Suppressor macrophage treated with lipopolysaccharide for 4 hours (primary cell): Measurements from ENCODE around the gene GALC.
A peak's percentile ranks its signal among the peaks of the same experiment; 100 is the strongest.

Source experiments
- DNase-seq: peaks from one replicate; pipeline ENCODE4 v3.0.0-alpha.2; 2020

The GALC gene

DNA sequence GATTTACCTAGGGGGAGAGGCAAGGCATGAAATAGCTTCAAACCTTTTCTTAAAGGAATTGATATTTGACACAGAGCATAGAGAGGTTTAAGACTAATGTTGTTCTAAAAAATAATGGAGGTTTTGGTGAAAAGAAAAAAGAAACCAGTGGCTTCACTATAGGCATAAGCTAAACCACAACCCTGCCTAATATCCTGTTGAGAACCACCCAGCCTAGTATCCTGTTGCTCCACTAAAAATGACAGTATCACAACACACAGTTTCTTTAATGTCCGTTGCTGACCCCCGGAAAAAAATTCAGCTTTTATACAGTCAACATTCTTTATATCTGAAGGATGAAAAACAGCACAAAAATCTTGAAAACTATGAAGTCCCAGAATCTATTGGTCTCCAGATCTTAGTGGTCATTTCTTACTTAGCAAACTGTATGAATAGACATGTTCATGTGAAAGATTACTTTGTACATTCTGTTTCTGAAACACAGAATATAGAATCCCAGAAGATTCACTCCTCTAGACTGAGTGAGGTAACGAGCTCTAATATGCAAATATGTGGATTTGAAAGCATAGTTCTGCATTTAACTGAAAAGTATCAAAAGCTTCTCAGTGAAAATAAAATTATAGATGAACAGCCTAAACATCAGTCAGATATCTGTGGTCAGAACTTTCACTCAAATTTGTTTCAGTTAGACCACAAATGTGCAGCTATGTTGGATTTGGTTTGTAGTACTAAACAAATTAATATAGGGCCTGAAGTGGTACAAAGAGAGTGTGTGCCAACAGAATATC lies 40.5 kb downstream of the GALC start:
- DNase-seq, result no peak

DNA sequence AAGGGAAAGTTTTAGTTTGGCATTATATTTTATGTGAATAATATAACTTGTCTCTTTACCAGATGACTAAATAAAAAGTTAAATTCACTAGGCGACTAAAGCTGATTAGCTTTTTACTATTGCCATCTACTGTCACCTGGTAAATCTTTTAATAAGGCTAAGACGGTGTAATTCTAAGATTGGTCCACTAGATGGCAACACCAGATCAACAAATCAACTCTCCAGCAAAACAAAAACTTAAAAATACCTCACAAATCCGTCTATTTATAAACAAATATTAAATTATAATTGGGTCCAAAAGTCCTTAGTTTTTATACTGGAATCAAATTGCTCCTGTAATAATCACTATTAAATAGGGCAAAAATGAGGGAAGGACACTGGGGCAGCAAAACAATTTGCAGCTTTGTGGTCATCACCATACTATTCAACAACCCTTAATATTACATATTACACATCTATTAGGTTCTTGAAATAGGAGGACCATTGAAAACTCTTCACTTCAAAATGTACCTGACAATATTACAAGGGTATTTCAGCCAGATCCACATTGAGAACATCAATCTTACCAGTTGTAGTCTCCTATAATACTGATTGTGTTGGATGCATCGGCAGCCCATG lies 47.9 kb downstream of the GALC start:
- DNase-seq, result peak; percentile 68

DNA sequence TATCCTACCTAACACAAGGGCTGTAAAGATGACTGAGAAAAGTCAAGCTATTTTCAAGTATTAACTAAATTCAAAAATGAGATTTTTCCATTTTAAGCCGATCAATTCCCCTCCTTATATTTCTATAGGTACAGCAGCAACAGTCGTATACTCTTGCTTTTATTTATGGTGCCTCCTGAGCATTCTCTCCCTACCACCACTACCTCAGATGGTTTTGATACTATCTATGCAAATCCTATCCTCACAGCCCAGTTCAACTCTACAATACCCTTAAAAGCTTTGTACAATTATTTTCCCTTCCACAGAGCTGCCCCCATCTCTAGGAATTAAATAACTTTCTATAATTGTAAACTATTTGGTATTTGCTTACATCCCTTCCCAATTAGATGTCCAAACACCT lies 52.1 kb downstream of the GALC start:
- no peak for DNase-seq

DNA sequence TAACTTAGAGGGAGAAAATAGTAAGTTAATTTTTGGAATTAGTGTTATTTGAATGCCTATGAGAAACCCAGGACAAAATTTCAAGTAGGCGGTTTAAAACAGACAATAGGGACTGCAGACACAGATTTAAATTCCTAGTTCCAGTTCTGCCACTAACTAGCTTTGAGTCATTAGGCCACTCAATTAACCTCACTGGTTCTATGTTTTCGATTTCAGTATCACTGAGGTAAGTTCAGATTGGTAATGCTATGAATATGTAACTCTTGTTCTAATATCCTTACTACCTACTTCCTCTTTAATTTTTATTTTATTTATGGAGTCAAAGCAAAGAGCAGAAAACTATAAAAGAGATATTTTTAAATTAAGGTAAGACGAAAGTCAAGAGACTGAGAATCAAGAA lies 52.6 kb downstream of the GALC start:
- no peak for DNase-seq

DNA sequence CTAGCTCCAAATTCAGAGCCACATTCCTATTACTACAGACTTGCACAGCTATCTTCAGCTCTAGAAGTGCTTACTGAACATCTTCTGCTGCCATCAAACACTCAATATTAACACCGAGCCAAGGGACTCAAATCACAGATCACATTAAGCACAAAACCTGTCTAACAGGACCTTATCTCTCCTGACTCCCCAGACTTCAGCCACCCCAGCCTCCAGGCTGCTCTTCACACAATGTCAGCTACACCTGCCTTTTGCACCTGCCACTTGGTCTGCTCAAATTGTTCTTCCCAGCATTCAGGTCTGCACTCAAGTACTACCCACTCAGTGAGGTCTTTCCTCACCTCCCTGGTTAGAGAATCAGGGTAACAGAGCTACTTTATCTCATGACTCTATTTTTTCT lies 57.1 kb downstream of the GALC start:
- no peak for DNase-seq

DNA sequence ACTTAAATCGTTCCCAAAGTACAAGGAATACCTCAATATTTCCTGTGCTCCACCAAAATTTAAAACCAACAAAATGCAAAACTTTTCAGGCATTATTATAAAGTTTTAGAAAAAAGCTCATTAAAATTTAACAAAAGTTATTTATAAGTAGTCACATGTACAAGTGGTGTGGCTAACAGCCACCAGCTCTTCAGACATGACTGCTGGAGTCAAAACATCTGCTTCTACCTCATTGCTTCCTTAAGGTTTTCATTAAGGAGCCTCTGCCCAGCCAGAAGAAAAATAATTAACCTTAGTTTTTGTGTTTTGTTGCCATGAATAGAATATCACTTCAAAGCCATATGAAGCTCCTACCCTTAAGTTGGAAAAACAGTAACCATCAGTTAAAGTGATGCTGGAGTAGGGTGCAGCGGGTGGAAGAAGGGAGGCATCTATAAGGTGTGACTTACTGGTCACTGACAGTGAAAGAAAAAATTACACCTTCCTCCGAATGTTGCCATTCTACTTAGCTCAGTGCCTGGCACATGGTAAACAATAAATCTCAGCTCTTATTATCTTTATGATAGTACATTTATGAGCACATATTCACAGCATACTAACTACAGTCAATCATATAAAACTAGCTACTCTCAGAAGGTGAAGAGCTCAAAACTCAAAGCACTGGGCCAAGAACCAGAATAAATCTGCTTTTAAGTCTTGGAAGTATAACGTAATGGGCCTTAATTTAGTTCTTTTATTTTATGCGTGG lies 57.7 kb downstream of the GALC start:
- DNase-seq, result no peak

DNA sequence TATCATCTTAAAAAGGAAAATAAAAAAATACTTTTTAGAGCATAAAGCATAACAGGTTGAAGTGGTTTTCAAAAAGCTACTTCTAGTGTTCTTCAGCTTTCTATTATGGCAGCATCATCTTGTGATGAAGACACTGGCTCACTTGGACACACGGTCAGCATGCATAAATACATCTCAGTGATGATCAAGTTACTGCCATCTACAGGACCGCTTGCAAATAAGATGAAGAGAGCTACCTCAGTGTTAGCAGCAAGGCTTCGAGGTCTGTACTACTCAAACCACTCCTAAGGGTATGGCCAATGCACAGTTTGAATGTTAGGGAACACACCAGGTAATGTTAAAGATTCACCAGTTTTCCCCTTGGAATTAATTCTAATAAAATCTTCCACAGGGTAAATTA lies 58.8 kb downstream of the GALC start:
- no peak for DNase-seq

DNA sequence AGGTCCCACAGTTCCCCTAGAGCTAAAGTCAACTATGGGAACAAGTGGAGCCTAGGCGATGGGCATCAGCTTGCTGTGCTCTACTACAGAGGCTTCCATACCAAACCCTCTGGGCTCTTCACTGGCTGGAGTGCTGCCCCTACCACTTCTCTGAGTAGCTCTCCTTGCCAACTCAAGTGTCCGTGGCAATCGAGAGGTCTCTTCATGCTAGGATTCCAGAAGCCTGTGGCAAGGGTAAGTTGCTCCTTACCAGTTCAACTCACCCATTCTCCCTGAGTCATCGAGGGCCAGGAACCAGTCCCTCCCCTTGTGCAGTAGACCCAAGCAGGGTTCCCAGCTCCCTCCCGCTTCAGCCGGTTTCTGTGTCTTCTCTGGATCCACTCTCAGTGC lies 76.1 kb downstream of the GALC start:
- DNase-seq, result no peak

DNA sequence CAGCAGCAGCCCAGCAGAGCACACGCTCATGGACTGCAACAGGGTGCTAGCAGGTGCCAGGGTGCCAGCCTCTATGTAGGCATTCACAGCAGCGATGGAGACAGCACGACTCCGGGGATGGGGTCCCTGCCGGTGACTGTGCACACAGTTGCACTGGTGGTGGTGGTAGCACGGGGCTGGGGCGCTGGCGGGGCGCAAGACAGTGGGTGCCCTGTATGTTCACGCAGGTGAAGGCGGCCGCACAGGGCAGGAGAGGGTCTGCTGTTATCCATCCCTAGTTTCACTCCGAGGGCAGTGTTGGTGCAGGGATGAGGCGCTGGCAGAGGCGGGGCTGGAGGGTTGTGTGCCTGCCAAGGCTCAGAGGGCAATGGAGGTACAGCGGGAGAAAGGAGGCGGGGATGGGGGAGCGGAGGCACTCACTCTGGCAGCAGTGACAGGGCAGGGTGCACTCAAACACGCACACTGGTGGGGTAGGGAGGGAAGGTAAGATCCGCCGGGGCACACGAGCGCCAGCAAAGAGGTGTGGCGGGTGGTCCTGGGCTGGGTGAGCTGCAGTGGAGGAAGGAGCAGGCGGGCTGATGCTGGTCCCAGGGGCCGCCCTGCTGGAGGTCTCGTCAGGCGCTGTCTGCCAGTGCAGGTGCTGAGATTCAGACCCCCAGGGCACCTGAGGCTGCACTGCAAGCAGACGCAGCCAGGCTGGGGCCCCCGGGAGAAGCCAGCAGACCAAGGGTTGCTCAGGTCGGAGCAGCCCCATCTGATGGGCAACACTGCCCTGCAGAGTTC lies 76.7 kb downstream of the GALC start:
- DNase-seq, result no peak

DNA sequence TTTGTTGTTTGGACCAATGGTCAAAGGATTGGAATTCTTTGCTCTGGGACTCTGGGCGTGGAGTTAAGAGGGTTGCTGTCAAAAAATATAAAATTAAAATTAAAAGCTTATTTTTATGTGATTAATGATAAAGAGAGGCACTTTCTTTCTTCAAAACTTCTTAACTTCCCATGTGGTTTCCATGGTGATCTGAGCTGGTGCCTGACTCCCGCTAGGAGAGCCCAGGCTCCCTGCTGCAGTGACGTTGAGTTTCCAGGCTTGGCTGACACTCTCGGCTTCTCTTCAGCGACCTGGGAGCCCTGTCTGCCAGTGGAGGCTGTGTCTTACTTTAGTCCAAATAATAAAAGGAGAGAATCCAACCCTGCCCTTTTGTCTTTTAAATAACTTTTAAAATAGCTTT lies 84.4 kb downstream of the GALC start:
- no peak for DNase-seq

DNA sequence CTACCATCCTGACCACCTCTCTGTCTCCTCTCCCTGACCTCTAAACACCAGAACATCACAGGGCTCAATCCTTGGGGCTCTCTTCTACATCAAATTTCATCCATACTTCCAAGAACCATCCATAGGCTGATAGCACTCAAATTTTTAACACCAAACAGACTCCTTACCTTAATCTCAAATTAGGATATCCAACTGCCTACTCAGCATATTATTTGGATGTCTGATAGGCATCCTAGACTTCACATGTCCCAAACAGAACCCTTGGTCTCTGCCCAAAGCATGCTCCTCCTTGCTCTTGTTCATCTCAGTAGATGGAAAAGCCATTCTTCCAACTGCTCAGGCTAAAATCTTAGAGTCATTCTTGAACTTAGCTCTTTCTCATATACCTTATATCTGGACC lies 91.3 kb downstream of the GALC start:
- DNase-seq, result no peak

DNA sequence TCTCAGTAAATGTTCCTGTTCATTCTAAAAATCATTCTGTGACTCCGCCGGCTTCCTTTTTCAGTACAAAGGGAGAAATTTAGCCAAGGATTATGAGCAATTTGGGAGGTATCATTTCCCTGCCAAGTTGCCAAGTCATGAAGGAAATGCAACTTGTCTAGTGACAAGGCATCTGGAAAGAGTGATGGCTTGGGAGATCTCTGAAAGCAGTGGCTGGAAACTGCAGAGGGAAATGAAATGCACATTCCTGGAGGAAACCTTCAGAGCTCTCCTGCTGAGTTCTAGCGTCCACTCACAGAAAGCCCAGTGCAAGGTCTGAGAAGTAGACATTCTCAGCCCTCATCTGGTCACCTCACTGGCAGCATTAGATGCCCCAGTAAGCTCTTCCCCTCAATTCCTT lies 91.7 kb downstream of the GALC start:
- DNase-seq, result no peak

DNA sequence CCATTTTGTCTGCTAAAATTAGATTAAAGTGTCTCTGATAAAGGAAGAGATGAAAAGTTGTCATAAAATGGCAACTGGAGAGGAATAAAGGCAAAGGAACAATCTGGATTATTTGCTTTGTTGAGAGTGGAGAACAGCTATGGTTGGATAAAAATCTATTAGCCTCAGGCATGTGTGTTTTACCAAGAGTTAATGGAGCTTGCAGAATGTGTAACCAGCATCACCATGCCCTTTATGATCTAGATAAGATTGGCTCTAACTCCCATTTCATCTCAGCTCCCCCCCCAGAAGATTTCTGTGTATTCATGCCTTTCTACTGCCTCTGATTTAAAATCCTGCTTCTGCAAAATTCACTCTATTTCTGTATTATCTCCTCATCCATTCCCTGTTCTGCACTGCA lies 93.8 kb downstream of the GALC start:
- no peak for DNase-seq

DNA sequence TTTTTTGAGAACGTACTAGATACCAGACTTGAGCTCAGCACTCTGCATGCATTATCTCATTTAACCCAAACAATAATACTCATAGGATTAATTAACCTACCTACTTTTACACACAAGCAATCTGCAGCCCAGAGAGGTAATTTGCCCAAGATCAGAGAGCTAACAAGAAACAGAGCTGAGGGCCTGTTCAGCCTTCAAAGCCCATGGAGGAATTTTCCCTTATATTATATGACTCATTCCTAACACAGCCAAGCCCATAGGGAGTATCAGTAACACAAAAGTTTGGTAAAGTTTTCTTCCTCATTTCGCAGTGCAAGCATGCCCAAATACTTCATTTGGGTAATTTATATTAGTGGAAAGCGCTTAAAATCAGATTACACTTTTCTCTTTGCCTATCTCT lies 94.7 kb downstream of the GALC start:
- no peak for DNase-seq

DNA sequence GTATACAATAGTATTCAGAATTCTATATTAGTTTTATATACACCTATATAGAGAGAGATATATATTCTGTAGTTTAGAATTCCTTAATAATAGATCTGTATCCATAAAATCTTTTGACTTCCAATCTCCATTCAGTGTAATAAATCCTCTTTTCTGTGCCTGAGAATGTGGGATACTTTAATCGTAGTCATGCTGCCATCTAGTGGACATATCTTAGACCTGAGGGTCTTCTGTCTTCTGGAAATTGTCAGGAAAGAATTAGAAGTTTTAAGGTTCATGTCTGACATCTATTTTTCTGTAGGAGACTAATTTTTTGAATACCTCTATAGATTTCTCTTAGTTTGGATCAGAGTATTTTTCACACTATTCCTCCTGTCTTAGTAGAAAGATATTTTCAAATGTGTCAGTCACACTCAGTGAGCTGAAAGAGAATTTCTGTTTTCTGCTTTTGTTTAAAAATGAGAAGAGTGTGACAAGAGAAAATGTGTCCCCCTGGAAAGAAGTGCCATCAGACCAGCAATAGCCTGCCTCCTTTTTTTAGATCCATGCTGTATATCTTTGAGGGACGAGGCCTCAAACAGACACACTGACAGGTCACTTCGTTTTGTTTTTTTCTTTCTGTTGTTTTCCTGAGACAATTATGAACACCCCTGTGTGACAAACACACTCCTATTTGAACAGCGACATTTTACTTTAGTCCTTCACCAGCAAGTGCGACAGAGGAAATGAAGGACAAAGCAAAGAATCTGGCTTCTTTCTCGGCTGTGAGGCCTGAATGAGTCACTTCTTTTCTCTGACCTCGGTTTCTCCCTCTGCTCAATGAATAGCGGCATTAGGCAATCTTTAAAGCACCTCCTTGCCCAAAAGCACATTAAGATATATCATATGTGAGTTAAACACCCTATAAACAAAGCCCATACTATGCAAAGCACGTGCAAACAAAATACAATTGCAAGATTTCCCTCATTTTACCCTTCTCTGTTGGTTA lies 96.3 kb downstream of the GALC start:
- peak; percentile 66 for DNase-seq

DNA sequence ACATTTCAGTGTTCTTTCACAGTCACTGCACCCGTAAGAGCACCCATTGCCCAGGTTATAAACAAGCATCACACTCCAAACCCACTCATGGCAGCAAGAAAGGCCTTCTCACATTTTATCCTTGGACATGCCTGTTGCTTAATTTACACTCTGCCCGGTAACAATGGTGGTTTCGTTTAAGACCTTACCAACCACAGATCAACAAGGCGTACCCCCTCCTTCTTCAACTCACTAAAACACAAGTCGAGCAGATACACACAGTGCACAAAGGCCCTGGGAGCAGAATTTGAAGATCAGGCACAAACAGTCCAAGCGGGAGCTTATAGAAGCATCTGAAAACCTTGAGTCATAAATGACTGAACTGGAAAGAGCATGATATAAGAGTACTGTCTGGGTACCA lies 98.1 kb downstream of the GALC start:
- no peak for DNase-seq

DNA sequence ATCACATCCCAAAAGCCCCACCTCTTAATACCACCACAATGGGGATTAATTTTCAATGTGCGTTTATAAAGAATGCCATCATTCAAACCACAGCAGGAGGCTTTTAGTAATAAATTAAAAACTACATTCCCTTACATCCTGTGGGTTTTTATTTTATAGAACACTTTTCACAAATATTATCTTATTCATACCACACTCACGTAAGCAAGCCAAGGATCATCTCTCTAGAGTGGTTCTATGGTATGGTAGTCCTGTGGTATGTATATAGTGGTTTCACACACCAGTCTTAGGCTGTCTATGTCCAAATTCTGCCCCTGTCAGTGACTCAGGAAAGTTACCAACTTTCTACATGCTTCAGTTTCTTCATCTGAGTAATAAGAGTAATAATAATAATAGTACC lies 100.2 kb downstream of the GALC start:
- DNase-seq, result no peak

DNA sequence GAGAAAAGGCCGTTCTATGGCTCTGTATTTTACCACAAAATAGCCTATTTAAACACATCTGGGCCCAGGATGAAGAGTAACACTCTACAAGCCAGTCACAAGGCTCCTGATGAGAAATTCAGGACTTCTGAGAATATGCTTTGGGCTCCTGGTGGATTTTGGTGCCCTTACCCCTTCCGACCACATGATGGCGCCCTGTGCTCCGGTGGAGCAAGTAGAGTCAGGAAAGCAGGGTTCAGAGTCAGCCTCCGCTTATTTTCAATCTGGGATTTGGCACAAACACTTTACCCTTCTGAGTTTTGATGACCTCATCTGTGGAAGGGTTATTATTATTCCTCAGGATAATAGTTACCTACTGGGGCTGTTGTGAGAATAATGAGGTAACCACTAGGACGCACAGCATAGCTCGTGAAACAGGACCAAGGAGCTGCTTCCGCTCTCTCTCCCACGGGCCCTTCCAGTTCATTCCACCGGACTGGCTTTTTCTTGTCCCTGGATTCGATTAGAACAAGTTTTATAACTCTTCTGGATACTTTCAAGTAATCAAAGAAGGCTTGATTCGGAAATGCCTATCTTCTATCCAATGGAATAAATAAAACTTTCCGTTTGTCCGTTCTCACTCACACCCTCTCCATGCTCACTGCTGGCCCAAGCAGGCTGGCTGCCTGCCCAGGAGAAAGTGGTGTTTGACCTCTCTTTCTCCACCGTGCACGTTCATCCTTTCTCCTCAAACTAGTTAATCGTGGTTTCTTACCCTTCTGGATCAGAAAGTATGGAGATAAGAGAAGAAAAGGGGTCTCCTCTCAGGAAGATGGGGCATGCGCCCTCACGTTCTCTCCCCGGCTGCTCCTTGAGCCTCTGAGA lies 104.6 kb downstream of the GALC start:
- DNase-seq, result peak; percentile 27

DNA sequence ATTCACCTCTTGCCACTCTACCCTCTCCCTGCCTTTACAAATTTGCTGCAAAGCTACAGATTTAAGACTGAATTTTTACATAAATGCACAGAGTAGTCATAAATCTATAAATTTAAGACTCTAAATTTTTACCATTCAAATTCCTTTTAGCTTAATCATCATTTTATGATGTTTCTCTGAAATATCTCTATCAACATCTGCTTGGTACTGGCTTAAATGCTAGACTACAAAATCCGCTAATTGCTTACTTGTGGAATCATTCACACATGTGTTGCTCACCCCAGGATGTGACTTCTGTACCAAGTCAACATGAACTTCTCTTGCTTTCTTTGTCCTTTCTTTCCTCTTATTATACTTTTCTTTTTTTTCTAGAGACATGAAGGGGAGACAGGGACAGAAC lies 109.2 kb downstream of the GALC start:
- no peak for DNase-seq
